Stomach (tissue), 4 donors: ENCODE measurements around the gene BAIAP2L2.

Experiments
- EP300 ChIP-seq: sonication (generic); formaldehyde crosslinking; IDR thresholded peaks from one replicate; pipeline ENCODE4 v1.6.1; 2017; ENCODE audit warnings: antibody characterized with exemption
- POLR2A ChIP-seq, 4 donors: fragments of 450-650 bp; IDR thresholded peaks; one replicate each; pipeline ENCODE4 v1.6.1; 2016; ENCODE audit warnings: antibody characterized with exemption in 4 of 4, control low read depth in 2 of 4, mild to moderate bottlenecking in 1 of 4, moderate library complexity in 1 of 4
- POLR2AphosphoS5 ChIP-seq, 3 donors: sonication (generic); formaldehyde crosslinking; IDR thresholded peaks; one replicate each; pipeline ENCODE4 v1.6.1; 2016; ENCODE audit warnings: antibody characterized with exemption in 3 of 3
- TF ChIP-seq, protein P1 (sequence below), 7 experiments: fragments of 450-650 bp in 4 of 7; fragments of 200-600 bp in 3 of 7; sonication (generic) in 3 of 7; IDR thresholded peaks; one replicate each; pipeline ENCODE4 v1.5.1; 2016 to 2019; ENCODE audit warnings: antibody characterized with exemption in 7 of 7, control low read depth in 2 of 7, mild to moderate bottlenecking in 1 of 7

DNA sequence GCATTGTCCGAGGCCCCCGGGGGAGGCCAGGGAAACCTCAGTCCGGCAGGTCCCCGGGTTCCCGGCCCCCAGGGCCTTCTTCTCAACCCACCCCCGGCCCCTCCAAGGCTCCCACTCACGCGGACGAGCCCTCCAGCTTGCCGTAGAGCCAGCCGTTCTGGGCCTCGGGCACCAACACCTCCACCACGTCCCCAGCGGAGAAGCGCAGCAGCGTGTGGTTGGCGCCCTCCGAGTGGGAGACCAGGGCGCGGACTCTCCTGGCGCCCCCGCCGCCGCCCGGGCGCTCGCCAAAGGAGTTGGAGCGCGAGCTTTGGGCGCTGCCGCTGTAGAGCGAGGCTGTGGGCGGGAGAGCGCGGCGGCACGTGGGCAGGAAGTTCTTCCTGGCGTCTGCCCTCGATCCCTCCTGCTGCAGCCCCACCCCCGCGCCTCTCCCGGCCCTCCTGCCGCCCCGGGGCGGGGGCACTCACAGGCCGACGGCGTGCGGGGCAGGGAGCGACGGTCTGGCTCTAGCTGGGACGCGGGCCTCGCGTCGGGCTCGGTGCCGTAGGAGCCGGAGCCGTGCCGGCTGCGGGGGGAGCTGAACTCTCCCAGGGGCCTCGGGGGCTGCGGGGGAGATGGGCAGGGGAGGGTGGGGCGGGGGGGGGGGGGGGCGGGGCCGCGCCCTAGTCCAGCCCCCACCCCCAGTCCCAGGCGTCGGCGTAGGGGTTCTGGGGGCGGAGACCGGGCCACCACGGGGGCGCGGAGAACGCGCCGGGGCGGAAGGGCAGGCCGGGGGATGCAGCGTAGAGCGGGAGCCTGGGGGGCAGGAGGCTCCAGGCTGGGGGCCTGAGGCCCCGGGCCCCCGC lies 21.6 kb downstream of the BAIAP2L2 start:
- no peak for TF ChIP-seq EP300
- TF ChIP-seq, protein P1, sequence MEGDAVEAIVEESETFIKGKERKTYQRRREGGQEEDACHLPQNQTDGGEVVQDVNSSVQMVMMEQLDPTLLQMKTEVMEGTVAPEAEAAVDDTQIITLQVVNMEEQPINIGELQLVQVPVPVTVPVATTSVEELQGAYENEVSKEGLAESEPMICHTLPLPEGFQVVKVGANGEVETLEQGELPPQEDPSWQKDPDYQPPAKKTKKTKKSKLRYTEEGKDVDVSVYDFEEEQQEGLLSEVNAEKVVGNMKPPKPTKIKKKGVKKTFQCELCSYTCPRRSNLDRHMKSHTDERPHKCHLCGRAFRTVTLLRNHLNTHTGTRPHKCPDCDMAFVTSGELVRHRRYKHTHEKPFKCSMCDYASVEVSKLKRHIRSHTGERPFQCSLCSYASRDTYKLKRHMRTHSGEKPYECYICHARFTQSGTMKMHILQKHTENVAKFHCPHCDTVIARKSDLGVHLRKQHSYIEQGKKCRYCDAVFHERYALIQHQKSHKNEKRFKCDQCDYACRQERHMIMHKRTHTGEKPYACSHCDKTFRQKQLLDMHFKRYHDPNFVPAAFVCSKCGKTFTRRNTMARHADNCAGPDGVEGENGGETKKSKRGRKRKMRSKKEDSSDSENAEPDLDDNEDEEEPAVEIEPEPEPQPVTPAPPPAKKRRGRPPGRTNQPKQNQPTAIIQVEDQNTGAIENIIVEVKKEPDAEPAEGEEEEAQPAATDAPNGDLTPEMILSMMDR (IDR thresholded peaks at IDR 0.05) = no peak
- no peak for TF ChIP-seq POLR2AphosphoS5 (IDR thresholded peaks at IDR 0.05)
- no peak for TF ChIP-seq POLR2A (IDR thresholded peaks at IDR 0.05)
